ENCODE measurements around the gene KBTBD2.
"Not testable (repeated sequence)": the region's sequence is repeated elsewhere in the genome, so short reads cannot be mapped to it uniquely, and the experiment has no call there.

DNA sequence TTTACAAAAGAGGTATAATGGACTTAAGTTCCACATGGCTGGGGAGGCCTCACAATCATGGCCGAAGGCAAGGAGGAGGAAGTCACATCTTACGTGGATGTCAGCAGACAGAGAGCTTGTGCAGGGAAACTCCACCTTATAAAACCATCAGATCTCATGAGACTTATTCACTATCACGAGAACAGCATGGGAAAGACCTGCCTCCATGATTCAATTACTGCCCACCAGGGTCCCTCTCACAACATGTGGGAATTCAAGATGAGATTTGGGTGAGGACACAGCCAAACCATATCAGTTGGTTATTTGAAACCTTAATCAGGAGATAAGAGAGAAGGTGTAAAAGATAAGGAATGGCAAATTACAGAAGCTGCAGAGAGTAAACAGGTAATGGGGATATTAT, 40.9 kb downstream of the KBTBD2 start:
- TF ChIP-seq, protein P1, sequence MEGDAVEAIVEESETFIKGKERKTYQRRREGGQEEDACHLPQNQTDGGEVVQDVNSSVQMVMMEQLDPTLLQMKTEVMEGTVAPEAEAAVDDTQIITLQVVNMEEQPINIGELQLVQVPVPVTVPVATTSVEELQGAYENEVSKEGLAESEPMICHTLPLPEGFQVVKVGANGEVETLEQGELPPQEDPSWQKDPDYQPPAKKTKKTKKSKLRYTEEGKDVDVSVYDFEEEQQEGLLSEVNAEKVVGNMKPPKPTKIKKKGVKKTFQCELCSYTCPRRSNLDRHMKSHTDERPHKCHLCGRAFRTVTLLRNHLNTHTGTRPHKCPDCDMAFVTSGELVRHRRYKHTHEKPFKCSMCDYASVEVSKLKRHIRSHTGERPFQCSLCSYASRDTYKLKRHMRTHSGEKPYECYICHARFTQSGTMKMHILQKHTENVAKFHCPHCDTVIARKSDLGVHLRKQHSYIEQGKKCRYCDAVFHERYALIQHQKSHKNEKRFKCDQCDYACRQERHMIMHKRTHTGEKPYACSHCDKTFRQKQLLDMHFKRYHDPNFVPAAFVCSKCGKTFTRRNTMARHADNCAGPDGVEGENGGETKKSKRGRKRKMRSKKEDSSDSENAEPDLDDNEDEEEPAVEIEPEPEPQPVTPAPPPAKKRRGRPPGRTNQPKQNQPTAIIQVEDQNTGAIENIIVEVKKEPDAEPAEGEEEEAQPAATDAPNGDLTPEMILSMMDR (IDR thresholded peaks at IDR 0.05; ENCODE audit: low read depth, low read length): not testable (repeated sequence)
- TF ChIP-seq, protein P2, sequence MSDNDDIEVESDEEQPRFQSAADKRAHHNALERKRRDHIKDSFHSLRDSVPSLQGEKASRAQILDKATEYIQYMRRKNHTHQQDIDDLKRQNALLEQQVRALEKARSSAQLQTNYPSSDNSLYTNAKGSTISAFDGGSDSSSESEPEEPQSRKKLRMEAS (IDR thresholded peaks at IDR 0.05; ENCODE audit: low read depth, low read length): not testable (repeated sequence)
